RWPE2 (cell line): ENCODE measurements around the gene SKI.
"Not testable (repeated sequence)": the region's sequence is repeated elsewhere in the genome, so short reads cannot be mapped to it uniquely, and the experiment has no call there.

Source experiments
- ATAC-seq: fragments of 200-7000 bp; cut with Tn5 transposase; 3 replicates; pipeline ENCODE4 v1.9.1; 2021; ENCODE audit warnings: low read depth
- DNase-seq: peaks from one replicate; pipeline ENCODE4 v3.0.0-alpha.2; 2020; ENCODE audit warnings: low spot score
- H3K27ac ChIP-seq: fragments of 450-650 bp; 2 replicates; pipeline ENCODE4 v1.5.1; 2017; ENCODE audit warnings: mild to moderate bottlenecking; ENCODE audit not compliant: poor library complexity, severe bottlenecking
- H3K27me3 ChIP-seq: fragments of 250-450 bp; sonication (Bioruptor Pico); 2 replicates; pipeline ENCODE4 v1.5.1; 2021; ENCODE audit warnings: mild to moderate bottlenecking, moderate library complexity; ENCODE audit not compliant: insufficient read depth, poor library complexity, severe bottlenecking
- H3K36me3 ChIP-seq: fragments of 250-450 bp; sonication (Bioruptor Pico); 2 replicates; pipeline ENCODE4 v1.5.1; 2020; ENCODE audit warnings: low read depth, mild to moderate bottlenecking, moderate library complexity
- H3K4me1 ChIP-seq: fragments of 250-450 bp; sonication (Bioruptor Pico); 2 replicates; pipeline ENCODE4 v1.5.1; 2021; ENCODE audit warnings: mild to moderate bottlenecking, moderate library complexity; ENCODE audit not compliant: insufficient read depth, poor library complexity, severe bottlenecking
- H3K4me3 ChIP-seq: fragments of 250-450 bp; sonication (Bioruptor Pico); 2 replicates; pipeline ENCODE4 v1.5.1; 2021; ENCODE audit warnings: mild to moderate bottlenecking, moderate library complexity; ENCODE audit not compliant: severe bottlenecking
- H3K9me3 ChIP-seq: fragments of 250-450 bp; sonication (Bioruptor Pico); 2 replicates; pipeline ENCODE4 v1.5.1; 2021; ENCODE audit warnings: mild to moderate bottlenecking, moderate library complexity; ENCODE audit not compliant: severe bottlenecking
- CTCF ChIP-seq: fragments of 450-650 bp; IDR thresholded peaks from one replicate; pipeline ENCODE4 v1.5.1; 2017; ENCODE audit warnings: mild to moderate bottlenecking, moderate library complexity; ENCODE audit not compliant: poor library complexity, severe bottlenecking

The SKI gene

GRCh38 chr1:2294033-2294724 is 66.1 kb downstream of the SKI start:
- no peak for ATAC-seq
- TF ChIP-seq CTCF, result no peak
- Histone ChIP-seq H3K4me3 (no peak overlapping the region), H3K36me3 (0 out of 2 replicates have a peak, but pooled peaks cover 7% of the 10 kb centered on the region), H3K9me3 (no peaks in the 10 kb centered on the region), H3K27me3 (no peaks in the 10 kb centered on the region), H3K4me1 (peaks cover 21% of the 10 kb centered on the region), H3K27ac (no peak overlapping the region)
- DNase-seq, result no peak

GRCh38 chr1:2294725-2295078 is 66.6 kb downstream of the SKI start:
- no peak for TF ChIP-seq CTCF
- 0 out of 2 replicates have a peak, but pooled peaks cover 7% of the 10 kb centered on the region for H3K36me3 ChIP-seq

GRCh38 chr1:2295526-2295925 is 67.4 kb downstream of the SKI start:
- Histone ChIP-seq H3K9me3 (no peaks in the 10 kb centered on the region), H3K36me3 (0 out of 2 replicates have a peak, but pooled peaks cover 7% of the 10 kb centered on the region), H3K4me1 (peaks cover 12% of the 10 kb centered on the region), H3K27me3 (no peaks in the 10 kb centered on the region), H3K4me3 (no peak overlapping the region), H3K27ac (no peak overlapping the region)
- ATAC-seq (no peak), DNase-seq (no peak)
- TF ChIP-seq CTCF, result no peak

More at GRCh38 chr1:2294725-2295078, 66.6 kb downstream of the SKI start:
- no peaks in the 10 kb centered on the region for H3K9me3 ChIP-seq
- peaks cover 20% of the 10 kb centered on the region for H3K4me1 ChIP-seq
- ATAC-seq, result no peak
- no peaks in the 10 kb centered on the region for H3K27me3 ChIP-seq
- no peak for DNase-seq
- H3K4me3 ChIP-seq, result no peak overlapping the region
- H3K27ac ChIP-seq, result no peak overlapping the region

GRCh38 chr1:2296211-2296610 is 68.1 kb downstream of the SKI start:
- not testable (repeated sequence) for H3K27me3 ChIP-seq, H3K4me3 ChIP-seq, H3K27ac ChIP-seq, H3K36me3 ChIP-seq, ATAC-seq, H3K9me3 ChIP-seq, H3K4me1 ChIP-seq, DNase-seq

GRCh38 chr1:2296614-2297013 is 68.5 kb downstream of the SKI start:
- no peak overlapping the region for H3K27ac ChIP-seq

More at GRCh38 chr1:2296614-2297013, 68.5 kb downstream of the SKI start:
- 0 out of 2 replicates have a peak, but pooled peaks cover 7% of the 10 kb centered on the region for H3K36me3 ChIP-seq
- no peak for TF ChIP-seq CTCF
- H3K4me3 ChIP-seq, result no peak overlapping the region
- peaks cover 3% of the 10 kb centered on the region for H3K4me1 ChIP-seq
- no peaks in the 10 kb centered on the region for H3K9me3 ChIP-seq
- no peak for ATAC-seq
- no peaks in the 10 kb centered on the region for H3K27me3 ChIP-seq
- no peak for DNase-seq
